Measurements from ENCODE around the gene TSC1.

- TF ChIP-seq POLR2A (IDR thresholded peaks at IDR 0.05; ENCODE audit: low read depth, low read length) (no peak), FOS (IDR thresholded peaks at IDR 0.05; ENCODE audit: borderline replicate concordance, insufficient read depth, low read length) (no peak), CTCF (IDR thresholded peaks at IDR 0.05; ENCODE audit: extremely low read depth in 1 of 2, insufficient read depth in 1 of 2, low read depth in 1 of 2, low read length in 2 of 2) (no peak), EZH2 (IDR thresholded peaks at IDR 0.05; ENCODE audit: borderline replicate concordance, low read depth, low read length, severe bottlenecking) (no peak), POLR2AphosphoS5 (IDR thresholded peaks at IDR 0.05; ENCODE audit: insufficient read depth, low read depth, low read length) (no peak), MAX (IDR thresholded peaks at IDR 0.05; ENCODE audit: insufficient read depth, insufficient read length) (no peak), JUN (IDR thresholded peaks at IDR 0.05; ENCODE audit: borderline replicate concordance, insufficient read depth, insufficient read length, low read depth) (no peak)
Observed at GRCh38 chr9:132881826-132882225, 62.6 kb downstream of the TSC1 start.
